Stimulated activated CD4-positive, alpha-beta T cell treated with anti-CD3 and anti-CD28 coated beads, Interleukin-12 subunit alpha, Interleukin-12 subunit beta, amount 100 ng/mL, for 48 hours (primary cell): ENCODE data around the gene IFRD1.

Source experiments
- DNase-seq, 3 donors: peaks; one replicate each; pipeline ENCODE4 v3.0.0-alpha.2; 2020; ENCODE audit warnings: low read depth in 2 of 3, low spot score in 1 of 3

IFRD1 gene, protein sequence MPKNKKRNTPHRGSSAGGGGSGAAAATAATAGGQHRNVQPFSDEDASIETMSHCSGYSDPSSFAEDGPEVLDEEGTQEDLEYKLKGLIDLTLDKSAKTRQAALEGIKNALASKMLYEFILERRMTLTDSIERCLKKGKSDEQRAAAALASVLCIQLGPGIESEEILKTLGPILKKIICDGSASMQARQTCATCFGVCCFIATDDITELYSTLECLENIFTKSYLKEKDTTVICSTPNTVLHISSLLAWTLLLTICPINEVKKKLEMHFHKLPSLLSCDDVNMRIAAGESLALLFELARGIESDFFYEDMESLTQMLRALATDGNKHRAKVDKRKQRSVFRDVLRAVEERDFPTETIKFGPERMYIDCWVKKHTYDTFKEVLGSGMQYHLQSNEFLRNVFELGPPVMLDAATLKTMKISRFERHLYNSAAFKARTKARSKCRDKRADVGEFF

DNA sequence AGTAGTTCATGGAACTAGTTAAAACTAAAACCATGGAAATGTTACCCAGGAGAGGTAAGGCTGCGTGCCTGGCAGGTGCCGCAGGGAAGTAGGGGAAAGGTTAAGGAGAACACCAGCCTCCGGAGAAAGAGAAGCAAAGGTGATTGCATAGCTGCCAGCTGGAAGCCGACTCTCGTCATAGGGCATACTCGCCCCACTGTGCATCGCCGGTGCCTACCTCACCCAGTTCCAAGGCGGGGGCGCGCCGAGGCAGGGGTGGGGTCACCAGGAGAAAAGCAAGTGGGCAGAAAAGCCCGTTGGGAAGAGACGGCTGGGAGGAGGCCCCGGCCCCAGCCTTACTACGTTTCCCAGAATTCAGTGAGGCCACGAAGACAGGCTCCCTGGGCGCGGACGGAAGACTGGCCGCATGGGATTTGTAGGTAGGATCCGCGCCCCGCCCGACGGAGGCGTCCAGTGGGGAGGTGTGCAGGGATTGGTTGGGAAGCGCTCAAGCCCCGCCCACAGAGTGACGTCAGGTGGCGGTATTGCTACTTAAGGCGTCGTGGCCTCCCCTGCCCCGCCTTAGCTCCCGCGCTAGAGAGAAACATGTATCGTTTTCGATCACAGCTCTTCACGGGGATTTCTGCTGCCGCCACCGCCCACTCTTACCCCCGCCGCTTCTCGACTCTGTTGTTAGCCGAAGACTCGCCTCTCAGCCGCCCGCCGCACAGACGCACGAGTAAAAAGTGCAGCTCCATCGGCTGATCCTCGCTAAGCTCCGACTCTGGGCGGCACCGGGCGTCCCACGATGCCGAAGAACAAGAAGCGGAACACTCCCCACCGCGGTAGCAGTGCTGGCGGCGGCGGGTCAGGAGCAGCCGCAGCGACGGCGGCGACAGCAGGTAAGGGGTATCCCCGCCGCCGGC is at the start of gene IFRD1:
TSS of gene IFRD1 (plus strand) at position 559 of the 905 bp plus-strand sequence. CDS start at position 788, 229 bp downstream.
- DNase-seq: peak; percentile 97 to 99 (median 98)

GRCh38 chr7:112404321-112404720 is 45.9 kb upstream of the IFRD1 start:
- no peak for DNase-seq

- DNase-seq: no peak
Observed at GRCh38 chr7:112405286-112405685, 45.0 kb upstream of the IFRD1 start.

DNA sequence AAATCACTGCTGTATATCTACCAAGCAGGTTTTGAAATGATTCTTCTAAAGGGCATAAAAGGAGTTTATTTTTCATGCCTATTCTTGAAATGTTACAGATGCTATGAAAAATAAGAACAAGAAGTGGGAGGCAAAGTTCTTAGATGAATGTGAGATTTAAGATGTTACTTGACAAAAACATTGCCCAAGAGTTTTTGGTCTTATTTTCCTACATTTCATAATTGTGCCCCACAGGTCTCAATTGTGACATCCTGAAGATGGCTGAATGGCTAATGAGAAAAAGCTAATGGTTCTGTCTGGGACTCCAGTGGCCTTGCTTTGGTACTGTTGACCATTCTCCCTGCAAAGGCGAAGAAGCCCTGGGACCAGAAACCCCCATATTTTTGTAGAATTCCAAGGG is 43.0 kb upstream of the IFRD1 start:
- DNase-seq: no peak

DNA sequence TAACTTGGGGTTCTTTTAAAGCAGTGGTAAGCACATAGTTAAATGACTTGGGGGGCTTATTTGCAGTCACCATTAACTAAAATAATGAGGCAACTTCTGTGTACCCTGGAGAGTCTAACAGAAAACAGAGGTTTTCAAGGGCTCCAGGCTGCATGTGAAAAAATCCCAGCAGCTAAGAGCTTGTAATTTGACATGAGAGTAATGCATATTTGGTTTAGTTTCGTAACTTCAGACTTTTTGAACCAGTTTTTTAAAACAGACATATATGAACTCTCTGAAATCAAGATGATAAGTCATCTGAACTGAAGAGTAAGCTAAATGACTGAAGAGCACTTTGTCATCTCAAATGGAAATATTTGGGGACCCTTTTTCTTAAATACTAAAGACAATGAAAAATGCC is 40.2 kb upstream of the IFRD1 start:
- DNase-seq: no peak

GRCh38 chr7:112411186-112411795 is 39.0 kb upstream of the IFRD1 start:
- no peak for DNase-seq

- no peak for DNase-seq
Observed at GRCh38 chr7:112414855-112415490, 35.3 kb upstream of the IFRD1 start.

GRCh38 chr7:112416127-112416526 is 34.1 kb upstream of the IFRD1 start:
- DNase-seq: no peak

- DNase-seq: no peak
Observed at GRCh38 chr7:112419543-112420130, 30.6 kb upstream of the IFRD1 start.

DNA sequence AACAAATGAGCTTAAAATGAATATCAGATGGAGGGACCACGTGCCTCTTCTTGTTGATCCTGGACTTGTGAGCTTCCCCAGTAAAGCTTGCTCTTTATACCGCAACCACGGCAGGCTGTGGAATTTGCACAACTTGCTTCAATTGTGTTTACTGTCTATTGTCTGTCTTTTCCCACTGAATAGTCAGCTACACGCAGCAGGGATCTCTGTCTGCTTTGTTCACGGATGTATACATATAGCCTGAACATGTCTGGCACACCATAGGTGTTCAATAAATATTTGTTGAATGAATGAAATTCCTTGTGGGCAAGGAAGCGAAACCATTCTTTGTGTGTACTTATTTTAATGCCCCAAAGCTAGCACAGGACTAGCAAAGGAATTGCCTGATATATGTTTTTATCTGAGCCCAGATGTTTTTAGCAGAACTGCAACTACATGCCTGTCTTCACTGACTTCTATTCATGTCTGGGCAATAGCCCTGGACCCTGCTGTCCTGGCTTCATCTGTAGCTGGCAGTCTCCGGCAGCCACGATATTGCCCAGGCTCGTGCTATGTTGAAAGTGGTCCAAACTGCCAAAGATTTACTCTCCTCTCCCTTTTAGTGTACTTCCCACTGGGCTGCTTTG is 29.9 kb upstream of the IFRD1 start:
- DNase-seq: no peak

DNA sequence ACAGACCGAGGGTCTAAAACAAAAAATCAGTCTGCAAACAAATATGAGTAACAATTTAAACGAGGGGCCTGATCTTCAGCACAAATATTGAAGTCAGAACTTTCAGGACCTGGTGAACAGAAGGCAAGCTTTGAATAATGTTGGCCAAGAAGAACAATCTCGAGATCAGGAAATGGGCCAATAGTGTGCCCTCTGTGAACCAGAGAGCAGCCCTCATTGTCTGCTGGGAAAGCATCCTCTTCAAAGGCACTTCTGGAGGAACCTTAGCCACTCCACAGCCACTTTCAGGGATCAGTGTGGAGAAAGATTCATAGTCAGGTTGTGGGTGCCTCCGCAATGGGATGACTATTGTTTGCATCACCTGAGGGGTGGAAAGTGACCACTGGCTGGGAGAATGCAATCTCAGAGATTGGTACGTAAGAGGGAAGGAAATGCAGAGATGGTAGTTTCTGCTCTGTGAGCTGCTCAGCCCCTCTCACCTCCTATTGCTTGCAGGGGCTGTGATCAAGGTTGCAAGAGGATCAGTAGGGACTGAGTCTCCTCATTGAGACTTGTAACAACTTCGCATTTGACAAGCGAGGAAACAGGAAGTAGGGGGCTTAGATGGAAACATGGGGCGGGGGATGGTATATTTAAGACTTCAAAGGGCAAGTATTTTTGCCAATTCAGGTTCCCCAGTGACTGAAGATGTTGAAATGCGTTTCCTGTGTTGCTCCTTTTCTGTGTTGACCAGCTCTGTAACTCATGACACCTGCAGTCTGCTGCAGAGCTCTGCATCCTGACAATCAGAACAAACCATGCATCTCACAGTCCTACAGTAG is 28.4 kb upstream of the IFRD1 start:
- DNase-seq: no peak

DNA sequence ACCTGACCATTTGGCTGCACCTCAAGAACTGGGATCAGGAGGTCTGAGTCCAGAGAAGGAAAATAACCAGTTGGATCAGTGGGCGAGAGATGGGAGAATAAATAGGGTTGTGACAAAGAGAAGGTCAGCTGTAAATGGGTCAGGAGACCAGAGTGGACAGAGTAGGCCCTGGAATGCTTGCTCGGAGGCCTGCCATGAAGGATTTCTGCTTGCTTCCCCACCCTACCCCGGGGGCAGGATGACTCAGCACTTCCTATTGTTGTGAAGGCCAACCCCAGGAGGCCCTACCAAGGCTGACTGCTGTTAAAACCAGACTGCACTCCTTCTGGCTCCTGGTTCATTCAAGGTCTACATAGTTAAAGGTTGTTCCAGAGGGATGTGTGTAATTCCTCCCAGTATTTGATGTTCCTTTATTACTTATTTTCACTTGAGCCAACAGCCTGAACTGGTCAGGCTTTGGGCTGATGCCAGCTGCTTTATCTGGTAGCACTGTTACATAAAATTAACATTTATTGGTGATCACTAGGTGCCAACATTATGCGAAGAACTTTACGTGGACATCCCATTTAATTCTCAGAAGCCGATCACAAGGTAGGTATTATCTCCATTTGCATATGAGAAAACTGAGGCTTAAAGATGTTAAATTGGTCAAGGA is 27.3 kb upstream of the IFRD1 start:
- no peak for DNase-seq

GRCh38 chr7:112423987-112424386 is 26.3 kb upstream of the IFRD1 start:
- DNase-seq: no peak

GRCh38 chr7:112427984-112428383 is 22.3 kb upstream of the IFRD1 start:
- no peak for DNase-seq

- no peak for DNase-seq
Observed at GRCh38 chr7:112428715-112429114, 21.5 kb upstream of the IFRD1 start.

DNA sequence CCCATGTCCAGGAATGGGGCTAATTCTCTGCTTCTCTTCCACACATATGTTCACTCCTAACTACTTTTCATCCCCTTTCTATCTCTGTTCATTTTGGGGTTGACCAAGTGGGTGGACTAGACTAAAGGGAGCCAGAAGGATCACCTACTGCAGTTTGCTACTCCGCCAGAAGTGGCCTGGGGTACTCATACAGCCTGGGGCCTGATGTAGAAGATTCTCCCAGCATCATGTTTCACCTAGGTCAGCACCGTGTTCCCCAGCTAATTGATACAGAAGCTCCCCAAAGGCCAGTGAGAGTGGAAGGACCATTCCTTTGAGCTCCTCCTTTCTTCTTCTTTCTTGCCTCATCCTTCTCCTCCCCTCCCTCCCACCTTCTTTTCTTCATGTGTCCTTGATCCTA is 19.6 kb upstream of the IFRD1 start:
- no peak for DNase-seq

DNA sequence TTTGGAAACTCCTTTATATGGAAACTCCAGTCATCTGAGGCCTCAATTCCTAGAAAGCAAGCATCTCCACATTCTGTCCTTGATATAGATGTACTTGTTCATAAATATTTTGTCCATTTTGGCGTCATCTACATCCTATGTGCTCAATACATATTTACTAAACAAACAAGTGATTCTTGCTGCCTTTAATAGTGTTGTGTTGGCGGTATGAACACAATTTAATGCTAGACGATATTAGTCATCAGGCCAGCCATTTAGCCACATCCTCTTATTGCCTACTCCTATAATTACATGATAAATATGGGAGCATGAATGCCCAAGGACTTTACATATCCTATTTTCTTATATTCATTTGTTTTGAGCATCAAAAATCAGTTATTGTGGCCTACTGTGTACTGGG is 18.5 kb upstream of the IFRD1 start:
- no peak for DNase-seq

DNA sequence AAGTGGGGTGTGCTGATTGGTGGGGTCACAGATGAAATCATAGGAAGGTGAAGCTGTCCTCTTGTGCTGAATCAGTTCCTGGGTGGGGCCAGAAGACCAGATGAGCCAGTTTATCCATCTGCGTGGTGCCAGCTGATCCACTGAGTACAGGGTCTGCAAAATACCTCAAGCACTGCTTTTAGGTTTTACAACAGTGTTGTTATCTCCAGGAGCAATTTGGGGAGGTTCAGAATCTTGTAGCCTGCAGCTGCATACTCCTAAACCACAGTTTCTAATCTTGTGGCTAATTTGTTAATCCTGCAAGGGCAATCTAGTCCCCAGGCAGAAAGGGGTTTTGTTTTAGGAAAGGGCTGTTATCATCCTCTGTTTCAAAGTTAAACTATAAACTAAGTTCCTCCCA is 17.0 kb upstream of the IFRD1 start:
- DNase-seq: no peak

- DNase-seq: no peak
Observed at GRCh38 chr7:112437072-112437471, 13.2 kb upstream of the IFRD1 start.
